ENCODE data around the gene GPC3. TPM values are rescaled to one million over a fixed set of nuclear protein-coding genes. Genes with fewer than 3 reads are reported as not detected.

The GPC3 gene
- total RNA-seq, 1 experiment from 2014 or later, result not detected

DNA sequence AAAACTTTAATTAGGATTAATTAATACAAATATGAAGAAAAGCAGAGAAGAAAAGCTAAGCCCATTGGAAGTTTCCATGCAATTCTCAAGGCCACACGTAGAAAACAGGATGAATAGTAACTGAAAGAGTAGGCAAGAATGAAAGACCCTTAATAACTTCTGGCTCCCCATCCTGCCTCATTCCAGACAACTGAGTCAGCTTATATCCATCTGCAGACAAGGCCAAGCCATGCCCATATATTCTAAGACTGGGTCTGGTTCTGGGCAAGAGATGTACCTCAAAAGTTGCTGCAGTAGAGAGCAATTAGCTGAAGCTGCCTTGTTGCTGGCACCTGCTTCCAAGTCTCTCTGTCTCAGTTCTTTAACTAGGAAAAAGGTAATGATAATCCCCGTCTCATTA is 244.1 kb downstream of the GPC3 start:
- no peaks in the 10 kb centered on the region for H3K4me1 ChIP-seq (replicated peaks; ENCODE audit: insufficient read depth)
- no peak for DNase-seq
- H2AFZ ChIP-seq, result no peak overlapping the region
- no peaks in the 10 kb centered on the region for H3K79me2 ChIP-seq (ENCODE audit: low read depth)
- no peaks in the 10 kb centered on the region for H3K9me3 ChIP-seq (ENCODE audit: insufficient read depth, low read depth)
- intact Hi-C loops (cut with micrococcal nuclease; ENCODE audit: unreplicated experiment), result no loop called here
- H3F3A ChIP-seq (ENCODE audit: insufficient read depth, low read depth), result no peaks in the 10 kb centered on the region
- H3K4me2 ChIP-seq, result no peak overlapping the region
- H3K27ac ChIP-seq, result no peak overlapping the region
- no peaks in the 10 kb centered on the region for H3K9me2 ChIP-seq (ENCODE audit: insufficient read depth)
- H3K36me3 ChIP-seq (ENCODE audit: low read depth), result no peaks in the 10 kb centered on the region
- H3K27me3 ChIP-seq (ENCODE audit: insufficient read depth, low read depth), result no peaks in the 10 kb centered on the region
- H4K20me1 ChIP-seq (ENCODE audit: insufficient read depth), result no peaks in the 10 kb centered on the region
- no peak for TF ChIP-seq EZH2 (IDR thresholded peaks at IDR 0.05; ENCODE audit: low read depth)
- no peak for TF ChIP-seq CTCF (conservative IDR thresholded peaks at IDR 0.05)
- ChIA-PET CTCF (no interaction called here), POLR2A (ENCODE audit: unreplicated experiment) (no interaction called here)
- no TSS peak for BruUV-seq (replicated peaks)
- no peak overlapping the region for H3K4me3 ChIP-seq

DNA sequence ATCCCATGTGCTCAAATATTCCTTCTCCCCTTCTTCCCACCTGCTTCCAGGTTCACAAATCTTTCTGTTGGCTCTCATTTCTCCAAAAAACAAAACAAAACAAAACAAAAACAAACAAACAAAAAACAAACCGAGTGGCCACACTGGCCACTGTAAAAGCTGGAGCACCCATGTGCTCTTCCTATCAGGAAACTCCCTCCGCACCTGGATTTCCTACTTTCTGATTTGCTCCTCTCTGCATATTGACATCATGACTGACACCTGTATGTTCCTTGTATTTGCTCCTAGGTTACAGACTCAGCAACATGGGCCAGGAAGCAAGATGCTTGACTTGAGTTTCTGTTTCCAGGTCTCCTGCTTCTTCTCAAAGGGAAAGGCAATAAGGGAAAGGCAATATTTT is 258.8 kb downstream of the GPC3 start:
- no peaks in the 10 kb centered on the region for H3K36me3 ChIP-seq (ENCODE audit: low read depth)
- BruUV-seq (replicated peaks), result no TSS peak
- no peaks in the 10 kb centered on the region for H3K79me2 ChIP-seq (ENCODE audit: low read depth)
- H3K27ac ChIP-seq, result peak overlapping the region; percentile 90
- peaks cover 3% of the 10 kb centered on the region; the same call in 1 of the 2 replicates for H3K9me3 ChIP-seq (ENCODE audit: insufficient read depth, low read depth)
- no peak for TF ChIP-seq EZH2 (IDR thresholded peaks at IDR 0.05; ENCODE audit: low read depth)
- TF ChIP-seq CTCF (conservative IDR thresholded peaks at IDR 0.05), result no peak
- peaks cover 20% of the 10 kb centered on the region for H3K4me1 ChIP-seq (replicated peaks; ENCODE audit: insufficient read depth)
- peak overlapping the region; percentile 67 for H2AFZ ChIP-seq
- H3F3A ChIP-seq (ENCODE audit: insufficient read depth, low read depth), result peaks cover 25% of the 10 kb centered on the region
- H3K27me3 ChIP-seq (ENCODE audit: insufficient read depth, low read depth), result no peaks in the 10 kb centered on the region
- intact Hi-C loops (cut with micrococcal nuclease; ENCODE audit: unreplicated experiment), result loop anchor here (1.0 to 5.0 kb wide), 2 partner anchors 182 to 469 kb away; no protein-coding TSS in a partner anchor
- DNase-seq, result peak in 1 of 2 experiments; percentile 23
- H3K9me2 ChIP-seq (ENCODE audit: insufficient read depth), result no peaks in the 10 kb centered on the region
- no peaks in the 10 kb centered on the region for H4K20me1 ChIP-seq (ENCODE audit: insufficient read depth)
- H3K4me3 ChIP-seq, result peak overlapping the region; percentile 36; the same call in 1 of the 2 replicates
- CTCF ChIA-PET, result no interaction called here
- POLR2A ChIA-PET (ENCODE audit: unreplicated experiment), result no interaction called here
- peak overlapping the region; percentile 71 for H3K4me2 ChIP-seq

DNA sequence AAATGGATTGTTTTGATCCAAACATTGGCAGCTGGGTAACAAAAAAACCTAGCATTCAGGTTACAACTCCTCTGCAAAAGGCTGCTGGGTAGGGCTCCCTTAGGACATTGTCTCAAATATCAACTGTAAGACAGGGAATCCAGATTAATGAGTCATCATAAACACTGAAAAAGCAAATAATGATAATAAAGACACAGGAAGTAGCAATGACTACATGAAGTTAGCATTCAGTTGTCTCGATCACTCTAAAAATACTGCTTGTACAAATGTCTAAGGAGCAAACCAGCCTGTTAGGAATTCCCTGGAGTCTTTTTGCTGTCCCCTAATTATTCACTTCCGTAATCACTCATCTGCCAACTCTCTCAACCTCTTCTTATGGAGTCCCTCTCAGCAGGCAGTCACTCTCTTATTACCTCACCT is 259.2 kb downstream of the GPC3 start:
- DNase-seq, result peak; percentile 54 to 98
- H3K4me3 ChIP-seq, result peak overlapping the region; percentile 36; the same call in 1 of the 2 replicates
- no peaks in the 10 kb centered on the region; the same call in 1 of the 2 replicates for H3K9me3 ChIP-seq (ENCODE audit: insufficient read depth, low read depth)
- H3K9me2 ChIP-seq (ENCODE audit: insufficient read depth), result no peaks in the 10 kb centered on the region
- H3K4me2 ChIP-seq, result peak overlapping the region; percentile 71
- BruUV-seq (replicated peaks), result TSS peak; percentile 52
- peaks cover 25% of the 10 kb centered on the region for H3F3A ChIP-seq (ENCODE audit: insufficient read depth, low read depth)
- peak overlapping the region; percentile 67 for H2AFZ ChIP-seq
- H3K36me3 ChIP-seq (ENCODE audit: low read depth), result no peaks in the 10 kb centered on the region
- POLR2A ChIA-PET (ENCODE audit: unreplicated experiment), result no interaction called here
- H3K27me3 ChIP-seq (ENCODE audit: insufficient read depth, low read depth), result no peaks in the 10 kb centered on the region
- H4K20me1 ChIP-seq (ENCODE audit: insufficient read depth), result no peaks in the 10 kb centered on the region
- intact Hi-C loops (cut with micrococcal nuclease; ENCODE audit: unreplicated experiment), result loop anchor here (1.0 to 5.0 kb wide), 2 partner anchors 182 to 469 kb away; no protein-coding TSS in a partner anchor
- no peak for TF ChIP-seq EZH2 (IDR thresholded peaks at IDR 0.05; ENCODE audit: low read depth)
- no peak for TF ChIP-seq CTCF (conservative IDR thresholded peaks at IDR 0.05)
- H3K79me2 ChIP-seq (ENCODE audit: low read depth), result no peaks in the 10 kb centered on the region
- H3K27ac ChIP-seq, result peak overlapping the region; percentile 90
- peaks cover 20% of the 10 kb centered on the region for H3K4me1 ChIP-seq (replicated peaks; ENCODE audit: insufficient read depth)
- CTCF ChIA-PET, result no interaction called here
